ENCODE measurements around the gene BTRC. TPM values are rescaled to one million over a fixed set of nuclear protein-coding genes. Genes with fewer than 3 reads are reported as not detected.

Gene BTRC
- 1 to 10 TPM; 5.7 to 6.3 TPM for polyA plus RNA-seq

- peak within 1 kb of the TSS; percentile 82 to 94 for H3K27ac ChIP-seq (ENCODE audit: low read depth in 2 of 2, low read length in 1 of 2)
- H3K36me3 ChIP-seq (ENCODE audit: control insufficient read depth in 2 of 2, insufficient read depth in 2 of 2, low read length in 1 of 2) = no peaks in the 10 kb centered on the region
- no peaks in the 10 kb centered on the region for H3K27me3 ChIP-seq (ENCODE audit: control insufficient read depth in 1 of 2, insufficient read depth in 2 of 2, low read length in 2 of 2)
- 0% methylated on average over 37 to 50 of the region's 50 CpGs for WGBS, 2 donors
- peak within 1 kb of the TSS; percentile 60 to 95 for H3K4me3 ChIP-seq (ENCODE audit: low read depth in 1 of 2, low read length in 2 of 2)
- H3K9me3 ChIP-seq (ENCODE audit: control insufficient read depth in 2 of 2, insufficient read depth in 1 of 2, low read depth in 1 of 2, low read length in 1 of 2) = no peaks in the 10 kb centered on the region
- H3K4me1 ChIP-seq (ENCODE audit: control insufficient read depth in 2 of 2, insufficient read depth in 2 of 2, low read length in 1 of 2) = no peaks in the 10 kb centered on the region
These were observed at the start of gene BTRC for GRCh38 chr10:101353692-101354327. BTRC (plus strand) TSS chr10:101354165; CDS start chr10:101354181, 16 bp downstream.

GRCh38 chr10:101304316-101304715 is 49.6 kb upstream of the BTRC start:
- H3K9me3 ChIP-seq (ENCODE audit: control insufficient read depth in 2 of 2, insufficient read depth in 1 of 2, low read depth in 1 of 2, low read length in 1 of 2) = no peaks in the 10 kb centered on the region
- peaks cover 0 to 6% of the 10 kb centered on the region in 2 donors for H3K4me1 ChIP-seq (ENCODE audit: control insufficient read depth in 2 of 2, insufficient read depth in 2 of 2, low read length in 1 of 2)
- no peaks in the 10 kb centered on the region for H3K36me3 ChIP-seq (ENCODE audit: control insufficient read depth in 2 of 2, insufficient read depth in 2 of 2, low read length in 1 of 2)
- H3K4me3 ChIP-seq (ENCODE audit: low read depth in 1 of 2, low read length in 2 of 2) = no peak overlapping the region
- no peaks in the 10 kb centered on the region for H3K27me3 ChIP-seq (ENCODE audit: control insufficient read depth in 1 of 2, insufficient read depth in 2 of 2, low read length in 2 of 2)
- H3K27ac ChIP-seq (ENCODE audit: low read depth in 2 of 2, low read length in 1 of 2) = no peak overlapping the region
- WGBS, 2 donors = 95 to 97% methylated on average over 9 of the region's 9 CpGs

GRCh38 chr10:101305320-101306241 is 48.4 kb upstream of the BTRC start:
- Histone ChIP-seq H3K27ac (ENCODE audit: low read depth in 2 of 2, low read length in 1 of 2) (no peak overlapping the region), H3K27me3 (ENCODE audit: control insufficient read depth in 1 of 2, insufficient read depth in 2 of 2, low read length in 2 of 2) (no peaks in the 10 kb centered on the region), H3K36me3 (ENCODE audit: control insufficient read depth in 2 of 2, insufficient read depth in 2 of 2, low read length in 1 of 2) (no peaks in the 10 kb centered on the region), H3K4me3 (ENCODE audit: low read depth in 1 of 2, low read length in 2 of 2) (no peak overlapping the region), H3K9me3 (ENCODE audit: control insufficient read depth in 2 of 2, insufficient read depth in 1 of 2, low read depth in 1 of 2, low read length in 1 of 2) (no peaks in the 10 kb centered on the region), H3K4me1 (ENCODE audit: control insufficient read depth in 2 of 2, insufficient read depth in 2 of 2, low read length in 1 of 2) (peaks cover 0 to 8% of the 10 kb centered on the region in 2 donors)
- 67 to 74% methylated on average over 17 of the region's 17 CpGs for WGBS, 2 donors

DNA sequence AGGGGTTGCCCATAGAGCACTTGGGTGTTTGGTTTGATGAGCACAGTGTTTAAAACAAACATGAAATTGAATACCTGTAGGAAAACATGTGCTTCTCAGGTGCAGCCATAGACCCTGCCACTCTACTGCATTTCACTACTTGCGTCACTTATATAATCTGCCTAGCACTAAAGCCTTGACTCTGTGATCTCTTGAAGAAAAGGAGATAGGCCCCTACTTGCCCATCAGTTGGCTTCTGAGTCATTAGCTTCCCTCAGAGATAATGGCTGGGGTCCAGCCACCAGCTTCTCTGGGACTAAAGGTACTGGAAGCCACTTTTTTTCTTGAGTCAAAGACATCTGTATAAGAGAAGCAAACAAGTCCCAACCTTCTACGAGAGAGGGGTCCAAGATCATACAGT is 45.9 kb upstream of the BTRC start:
- no peaks in the 10 kb centered on the region for H3K9me3 ChIP-seq (ENCODE audit: control insufficient read depth in 2 of 2, insufficient read depth in 1 of 2, low read depth in 1 of 2, low read length in 1 of 2)
- H3K36me3 ChIP-seq (ENCODE audit: control insufficient read depth in 2 of 2, insufficient read depth in 2 of 2, low read length in 1 of 2) = no peaks in the 10 kb centered on the region
- no peaks in the 10 kb centered on the region for H3K27me3 ChIP-seq (ENCODE audit: control insufficient read depth in 1 of 2, insufficient read depth in 2 of 2, low read length in 2 of 2)
- 49 to 59% methylated on average over 2 of the region's 2 CpGs for WGBS, 2 donors
- no peak overlapping the region for H3K4me3 ChIP-seq (ENCODE audit: low read depth in 1 of 2, low read length in 2 of 2)
- H3K4me1 ChIP-seq (ENCODE audit: control insufficient read depth in 2 of 2, insufficient read depth in 2 of 2, low read length in 1 of 2) = peaks cover 0 to 9% of the 10 kb centered on the region in 2 donors
- no peak overlapping the region for H3K27ac ChIP-seq (ENCODE audit: low read depth in 2 of 2, low read length in 1 of 2)

DNA sequence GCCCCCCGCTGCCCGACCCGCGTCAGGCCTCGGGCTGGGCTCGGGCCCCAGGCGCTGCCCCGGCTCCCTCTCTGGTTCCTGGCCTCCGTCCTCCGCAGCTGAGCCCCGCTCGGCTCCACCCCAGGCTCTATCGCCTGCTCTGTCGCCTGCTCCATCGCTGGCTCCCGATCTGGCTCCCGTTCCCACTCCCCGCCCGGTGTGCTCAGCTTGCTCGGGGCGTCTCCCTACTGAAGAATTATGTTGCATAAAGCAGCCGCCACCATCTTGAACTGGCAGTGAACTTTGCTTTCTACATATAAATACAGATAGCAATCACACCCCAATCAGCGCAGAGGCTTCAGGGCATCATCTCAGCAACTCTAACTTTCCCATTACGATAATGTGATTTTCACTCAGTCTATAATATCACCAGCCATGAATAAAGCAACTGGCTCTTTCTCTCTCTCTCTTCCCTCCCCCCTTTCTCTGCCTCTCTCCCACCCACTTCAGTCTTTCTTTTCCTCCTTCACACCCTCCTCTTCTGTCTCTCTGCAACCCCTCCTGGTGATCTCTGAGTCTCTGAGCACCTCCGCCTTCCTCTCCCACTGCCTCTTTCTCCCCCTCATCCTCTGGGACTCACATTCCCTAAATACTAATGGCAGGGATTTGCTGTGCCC is 43.3 kb upstream of the BTRC start:
- Histone ChIP-seq H3K27me3 (ENCODE audit: control insufficient read depth in 1 of 2, insufficient read depth in 2 of 2, low read length in 2 of 2) (no peaks in the 10 kb centered on the region), H3K4me3 (ENCODE audit: low read depth in 1 of 2, low read length in 2 of 2) (no peak overlapping the region), H3K27ac (ENCODE audit: low read depth in 2 of 2, low read length in 1 of 2) (no peak overlapping the region), H3K9me3 (ENCODE audit: control insufficient read depth in 2 of 2, insufficient read depth in 1 of 2, low read depth in 1 of 2, low read length in 1 of 2) (no peaks in the 10 kb centered on the region), H3K36me3 (ENCODE audit: control insufficient read depth in 2 of 2, insufficient read depth in 2 of 2, low read length in 1 of 2) (no peaks in the 10 kb centered on the region), H3K4me1 (ENCODE audit: control insufficient read depth in 2 of 2, insufficient read depth in 2 of 2, low read length in 1 of 2) (peaks cover 0 to 9% of the 10 kb centered on the region in 2 donors)
- 25% methylated on average over 22 to 25 of the region's 25 CpGs for WGBS, 2 donors

GRCh38 chr10:101311185-101312066 is 42.5 kb upstream of the BTRC start:
- no peaks in the 10 kb centered on the region for H3K9me3 ChIP-seq (ENCODE audit: control insufficient read depth in 2 of 2, insufficient read depth in 1 of 2, low read depth in 1 of 2, low read length in 1 of 2)
- H3K36me3 ChIP-seq (ENCODE audit: control insufficient read depth in 2 of 2, insufficient read depth in 2 of 2, low read length in 1 of 2) = no peaks in the 10 kb centered on the region
- WGBS, 2 donors = 30 to 53% methylated on average over 15 of the region's 15 CpGs

GRCh38 chr10:101319241-101319915 is 34.6 kb upstream of the BTRC start:
- WGBS, 2 donors = 51 to 55% methylated on average over 3 of the region's 3 CpGs
- H3K27me3 ChIP-seq (ENCODE audit: control insufficient read depth in 1 of 2, insufficient read depth in 2 of 2, low read length in 2 of 2) = no peaks in the 10 kb centered on the region
- H3K4me3 ChIP-seq (ENCODE audit: low read depth in 1 of 2, low read length in 2 of 2) = no peak overlapping the region
- H3K36me3 ChIP-seq (ENCODE audit: control insufficient read depth in 2 of 2, insufficient read depth in 2 of 2, low read length in 1 of 2) = no peaks in the 10 kb centered on the region
- H3K4me1 ChIP-seq (ENCODE audit: control insufficient read depth in 2 of 2, insufficient read depth in 2 of 2, low read length in 1 of 2) = no peaks in the 10 kb centered on the region
- H3K27ac ChIP-seq (ENCODE audit: low read depth in 2 of 2, low read length in 1 of 2) = no peak overlapping the region
- H3K9me3 ChIP-seq (ENCODE audit: control insufficient read depth in 2 of 2, insufficient read depth in 1 of 2, low read depth in 1 of 2, low read length in 1 of 2) = no peaks in the 10 kb centered on the region

More at GRCh38 chr10:101311185-101312066, 42.5 kb upstream of the BTRC start:
- Histone ChIP-seq H3K4me1 (ENCODE audit: control insufficient read depth in 2 of 2, insufficient read depth in 2 of 2, low read length in 1 of 2) (peaks cover 0 to 9% of the 10 kb centered on the region in 2 donors), H3K27me3 (ENCODE audit: control insufficient read depth in 1 of 2, insufficient read depth in 2 of 2, low read length in 2 of 2) (no peaks in the 10 kb centered on the region), H3K4me3 (ENCODE audit: low read depth in 1 of 2, low read length in 2 of 2) (no peak overlapping the region), H3K27ac (ENCODE audit: low read depth in 2 of 2, low read length in 1 of 2) (no peak overlapping the region)

DNA sequence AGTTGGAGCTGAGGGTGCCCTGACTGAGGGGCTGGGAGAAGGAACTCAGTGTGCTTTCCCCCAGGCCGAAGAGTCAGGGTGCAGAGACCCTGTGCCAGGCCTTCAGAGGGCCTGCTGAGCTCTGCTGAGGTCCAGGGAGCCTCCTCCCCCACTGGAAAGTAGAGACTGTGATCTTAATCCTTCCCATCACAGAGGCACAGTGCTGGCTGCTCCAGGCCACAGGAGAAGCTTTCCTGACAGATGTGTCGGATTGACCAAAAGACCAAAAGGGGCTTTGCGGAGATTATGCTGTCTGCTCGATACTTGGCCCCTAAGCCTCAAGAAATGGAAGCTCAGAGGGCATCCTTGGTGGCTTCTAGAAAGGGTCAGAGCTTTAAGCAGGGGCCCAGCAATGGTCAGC is 32.9 kb upstream of the BTRC start:
- Histone ChIP-seq H3K27ac (ENCODE audit: low read depth in 2 of 2, low read length in 1 of 2) (no peak overlapping the region), H3K4me3 (ENCODE audit: low read depth in 1 of 2, low read length in 2 of 2) (no peak overlapping the region), H3K9me3 (ENCODE audit: control insufficient read depth in 2 of 2, insufficient read depth in 1 of 2, low read depth in 1 of 2, low read length in 1 of 2) (no peaks in the 10 kb centered on the region), H3K36me3 (ENCODE audit: control insufficient read depth in 2 of 2, insufficient read depth in 2 of 2, low read length in 1 of 2) (no peaks in the 10 kb centered on the region), H3K4me1 (ENCODE audit: control insufficient read depth in 2 of 2, insufficient read depth in 2 of 2, low read length in 1 of 2) (no peaks in the 10 kb centered on the region), H3K27me3 (ENCODE audit: control insufficient read depth in 1 of 2, insufficient read depth in 2 of 2, low read length in 2 of 2) (peaks cover 0 to 3% of the 10 kb centered on the region in 2 donors)
- WGBS, 2 donors = 91 to 95% methylated on average over 4 of the region's 4 CpGs
